Measurements from ENCODE around the gene CDH4. TPM values are rescaled to one million over a fixed set of nuclear protein-coding genes. Genes with fewer than 3 reads are reported as not detected.

CDH4 gene
- total and polyA plus RNA-seq, 2 of the 13 experiments (the other 11 are each of a cell fraction or from before 2014, with no cell fraction given), result not detected

DNA sequence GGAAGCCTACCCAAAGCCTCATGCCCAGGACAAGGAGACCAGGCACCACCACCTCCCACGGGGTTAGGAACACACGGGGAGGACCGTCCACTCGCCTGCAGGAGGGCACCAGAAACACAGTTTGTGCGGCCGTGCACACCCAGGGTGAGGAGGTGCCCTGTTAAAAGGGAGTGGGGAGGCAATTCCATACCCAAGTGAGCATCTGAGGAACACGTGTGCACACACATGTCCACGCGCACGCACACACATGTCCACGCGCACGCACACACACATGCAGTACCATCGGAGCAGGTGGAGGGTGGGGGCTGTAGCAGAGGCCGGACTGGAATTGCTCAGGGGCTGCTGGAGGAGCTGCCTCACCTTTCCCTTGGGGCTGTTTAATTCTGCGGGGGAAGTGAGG lies 554.3 kb downstream of the CDH4 start:
- Histone ChIP-seq H3K27me3 (ENCODE audit: control insufficient read depth in 1 of 2, insufficient read depth in 2 of 2, low read length in 2 of 2) (peaks cover 43 to 99% of the 10 kb centered on the region in 2 experiments), H3K9ac (ENCODE audit: insufficient read depth, low read depth, low read length) (no peak overlapping the region), H2AFZ (ENCODE audit: low read length) (no peak overlapping the region), H3K9me3 (ENCODE audit: low read length) (no peaks in the 10 kb centered on the region), H3K27ac (ENCODE audit: extremely low read length, insufficient read depth, low read length) (no peak overlapping the region), H3K4me3 (replicated peaks in 1 of 3; ENCODE audit: insufficient read depth in 1 of 3, low read depth in 2 of 3, low read length in 3 of 3) (no peak overlapping the region), H4K20me1 (ENCODE audit: insufficient read depth, low read length) (no peaks in the 10 kb centered on the region; the same call in 1 of the 2 replicates), H3K36me3 (replicated peaks in 1 of 2; ENCODE audit: control insufficient read depth in 1 of 2, insufficient read depth in 2 of 2, low read length in 2 of 2) (no peaks in the 10 kb centered on the region), H3K4me1 (ENCODE audit: insufficient read depth, low read length) (no peaks in the 10 kb centered on the region), H3K4me2 (ENCODE audit: low read depth, low read length) (no peak overlapping the region), H3K79me2 (ENCODE audit: insufficient read depth, low read length) (no peaks in the 10 kb centered on the region)
- in situ Hi-C loops (cut with HindIII; ENCODE audit: extremely low pct_ligation_motif_present, low pct_unique_long_range_greater_than_20kb), result no loop called here
- FAIRE-seq (no peak), DNase-seq (ENCODE audit: low spot score) (no peak), ATAC-seq (no peak)
- POLR2A ChIA-PET, result no interaction called here
- BruUV-seq (replicated peaks), result no TSS peak
- TF ChIP-seq, protein P1, sequence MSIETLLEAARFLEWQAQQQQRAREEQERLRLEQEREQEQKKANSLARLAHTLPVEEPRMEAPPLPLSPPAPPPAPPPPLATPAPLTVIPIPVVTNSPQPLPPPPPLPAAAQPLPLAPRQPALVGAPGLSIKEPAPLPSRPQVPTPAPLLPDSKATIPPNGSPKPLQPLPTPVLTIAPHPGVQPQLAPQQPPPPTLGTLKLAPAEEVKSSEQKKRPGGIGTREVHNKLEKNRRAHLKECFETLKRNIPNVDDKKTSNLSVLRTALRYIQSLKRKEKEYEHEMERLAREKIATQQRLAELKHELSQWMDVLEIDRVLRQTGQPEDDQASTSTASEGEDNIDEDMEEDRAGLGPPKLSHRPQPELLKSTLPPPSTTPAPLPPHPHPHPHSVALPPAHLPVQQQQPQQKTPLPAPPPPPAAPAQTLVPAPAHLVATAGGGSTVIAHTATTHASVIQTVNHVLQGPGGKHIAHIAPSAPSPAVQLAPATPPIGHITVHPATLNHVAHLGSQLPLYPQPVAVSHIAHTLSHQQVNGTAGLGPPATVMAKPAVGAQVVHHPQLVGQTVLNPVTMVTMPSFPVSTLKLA (IDR thresholded peaks at IDR 0.05), result peak; percentile 96
- TF ChIP-seq, protein P2, sequence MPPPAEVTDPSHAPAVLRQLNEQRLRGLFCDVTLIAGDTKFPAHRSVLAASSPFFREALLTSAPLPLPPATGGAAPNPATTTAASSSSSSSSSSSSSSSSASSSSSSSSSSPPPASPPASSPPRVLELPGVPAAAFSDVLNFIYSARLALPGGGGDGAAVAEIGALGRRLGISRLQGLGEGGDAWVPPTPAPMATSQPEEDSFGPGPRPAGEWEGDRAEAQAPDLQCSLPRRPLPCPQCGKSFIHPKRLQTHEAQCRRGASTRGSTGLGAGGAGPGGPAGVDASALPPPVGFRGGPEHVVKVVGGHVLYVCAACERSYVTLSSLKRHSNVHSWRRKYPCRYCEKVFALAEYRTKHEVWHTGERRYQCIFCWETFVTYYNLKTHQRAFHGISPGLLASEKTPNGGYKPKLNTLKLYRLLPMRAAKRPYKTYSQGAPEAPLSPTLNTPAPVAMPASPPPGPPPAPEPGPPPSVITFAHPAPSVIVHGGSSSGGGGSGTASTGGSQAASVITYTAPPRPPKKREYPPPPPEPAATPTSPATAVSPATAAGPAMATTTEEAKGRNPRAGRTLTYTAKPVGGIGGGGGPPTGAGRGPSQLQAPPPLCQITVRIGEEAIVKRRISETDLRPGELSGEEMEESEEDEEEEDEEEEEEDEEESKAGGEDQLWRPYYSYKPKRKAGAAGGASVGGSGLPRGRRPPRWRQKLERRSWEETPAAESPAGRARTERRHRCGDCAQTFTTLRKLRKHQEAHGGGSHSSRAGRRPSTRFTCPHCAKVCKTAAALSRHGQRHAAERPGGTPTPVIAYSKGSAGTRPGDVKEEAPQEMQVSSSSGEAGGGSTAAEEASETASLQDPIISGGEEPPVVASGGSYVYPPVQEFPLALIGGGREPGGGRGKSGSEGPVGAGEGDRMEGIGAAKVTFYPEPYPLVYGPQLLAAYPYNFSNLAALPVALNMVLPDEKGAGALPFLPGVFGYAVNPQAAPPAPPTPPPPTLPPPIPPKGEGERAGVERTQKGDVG (CRISPR knock-in tag; IDR thresholded peaks at IDR 0.05; ENCODE audit: borderline replicate concordance), result no peak
- CTCF ChIA-PET (ENCODE audit: low intra/inter-chr PET ratio, low total read pairs), result no interaction called here
- 36% methylated on average over 16 of the region's 16 CpGs for WGBS (ENCODE audit: low lambda C conversion rate)
- intact Hi-C loops (cut with micrococcal nuclease; ENCODE audit: unreplicated experiment), result no loop called here

DNA sequence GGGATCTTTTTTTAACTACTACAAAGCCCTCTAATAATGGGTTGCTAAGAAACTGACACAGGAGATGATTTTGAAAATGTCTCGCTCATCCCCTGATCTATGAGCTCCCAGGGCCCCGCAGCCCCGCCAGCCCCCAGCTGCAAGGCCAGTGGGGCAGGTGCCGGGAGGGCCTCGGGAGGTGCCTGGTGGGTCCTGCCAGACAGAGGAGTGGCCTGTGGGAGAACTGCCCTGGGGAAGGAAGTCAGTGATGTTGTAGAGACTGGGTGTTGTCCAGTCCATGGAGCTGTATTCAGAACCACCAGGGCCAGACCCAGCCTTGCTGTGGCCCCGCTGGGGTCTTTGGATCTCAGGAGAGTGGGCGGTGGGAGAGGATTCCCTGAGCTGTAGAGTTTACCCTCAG lies 554.9 kb downstream of the CDH4 start:
- no peaks in the 10 kb centered on the region for H3K4me1 ChIP-seq (ENCODE audit: insufficient read depth, low read length)
- intact Hi-C loops (cut with micrococcal nuclease; ENCODE audit: unreplicated experiment) (no loop called here), in situ Hi-C loops (cut with HindIII; ENCODE audit: extremely low pct_ligation_motif_present, low pct_unique_long_range_greater_than_20kb) (no loop called here)
- H3K9me3 ChIP-seq (ENCODE audit: low read length), result no peaks in the 10 kb centered on the region
- BruUV-seq (replicated peaks), result no TSS peak
- TF ChIP-seq EEA1 (CRISPR knock-in tag; IDR thresholded peaks at IDR 0.05; ENCODE audit: borderline replicate concordance) (no peak), TBX2 (CRISPR knock-in tag; IDR thresholded peaks at IDR 0.05; ENCODE audit: borderline replicate concordance) (no peak), ZBTB21 (CRISPR knock-in tag; IDR thresholded peaks at IDR 0.05) (no peak), ZNF143 (CRISPR knock-in tag; IDR thresholded peaks at IDR 0.05) (no peak), HOXA5 (CRISPR knock-in tag; IDR thresholded peaks at IDR 0.05) (no peak)
- TF ChIP-seq, protein P3, sequence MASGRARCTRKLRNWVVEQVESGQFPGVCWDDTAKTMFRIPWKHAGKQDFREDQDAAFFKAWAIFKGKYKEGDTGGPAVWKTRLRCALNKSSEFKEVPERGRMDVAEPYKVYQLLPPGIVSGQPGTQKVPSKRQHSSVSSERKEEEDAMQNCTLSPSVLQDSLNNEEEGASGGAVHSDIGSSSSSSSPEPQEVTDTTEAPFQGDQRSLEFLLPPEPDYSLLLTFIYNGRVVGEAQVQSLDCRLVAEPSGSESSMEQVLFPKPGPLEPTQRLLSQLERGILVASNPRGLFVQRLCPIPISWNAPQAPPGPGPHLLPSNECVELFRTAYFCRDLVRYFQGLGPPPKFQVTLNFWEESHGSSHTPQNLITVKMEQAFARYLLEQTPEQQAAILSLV (CRISPR knock-in tag; IDR thresholded peaks at IDR 0.05; ENCODE audit: borderline replicate concordance), result no peak
- H4K20me1 ChIP-seq (ENCODE audit: insufficient read depth, low read length), result no peaks in the 10 kb centered on the region; the same call in 1 of the 2 replicates
- DNase-seq (ENCODE audit: low spot score) (no peak), ATAC-seq (no peak), FAIRE-seq (no peak)
- ChIA-PET CTCF (ENCODE audit: low intra/inter-chr PET ratio, low total read pairs) (no interaction called here), POLR2A (no interaction called here)
- peaks cover 43 to 97% of the 10 kb centered on the region in 2 experiments for H3K27me3 ChIP-seq (ENCODE audit: control insufficient read depth in 1 of 2, insufficient read depth in 2 of 2, low read length in 2 of 2)
- H3K4me2 ChIP-seq (ENCODE audit: low read depth, low read length), result no peak overlapping the region
- no peaks in the 10 kb centered on the region for H3K79me2 ChIP-seq (ENCODE audit: insufficient read depth, low read length)
- 18% methylated on average over 7 of the region's 7 CpGs for WGBS (ENCODE audit: low lambda C conversion rate)
- H3K9ac ChIP-seq (ENCODE audit: insufficient read depth, low read depth, low read length), result no peak overlapping the region
- no peak overlapping the region for H2AFZ ChIP-seq (ENCODE audit: low read length)
- H3K4me3 ChIP-seq (replicated peaks in 1 of 3; ENCODE audit: insufficient read depth in 1 of 3, low read depth in 2 of 3, low read length in 3 of 3), result no peak overlapping the region
- H3K36me3 ChIP-seq (replicated peaks in 1 of 2; ENCODE audit: control insufficient read depth in 1 of 2, insufficient read depth in 2 of 2, low read length in 2 of 2), result no peaks in the 10 kb centered on the region
- no peak overlapping the region for H3K27ac ChIP-seq (ENCODE audit: extremely low read length, insufficient read depth, low read length)

All from HepG2 (cell line).